ENCODE data around the gene NFKB2.

Gene NFKB2

GRCh38 chr10:102367441-102367840 lies 28.1 kb upstream of the NFKB2 start:
- no peak overlapping the region for H3K4me3 ChIP-seq (ENCODE audit: low read depth, low read length)
- TF ChIP-seq, protein P1, sequence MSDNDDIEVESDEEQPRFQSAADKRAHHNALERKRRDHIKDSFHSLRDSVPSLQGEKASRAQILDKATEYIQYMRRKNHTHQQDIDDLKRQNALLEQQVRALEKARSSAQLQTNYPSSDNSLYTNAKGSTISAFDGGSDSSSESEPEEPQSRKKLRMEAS (IDR thresholded peaks at IDR 0.05; ENCODE audit: low read depth, low read length): no peak
- TF ChIP-seq POLR2A (IDR thresholded peaks at IDR 0.05; ENCODE audit: extremely low read depth, insufficient read length) (no peak), MYC (IDR thresholded peaks at IDR 0.05; ENCODE audit: low read depth, low read length) (no peak)
- TF ChIP-seq, protein P2, sequence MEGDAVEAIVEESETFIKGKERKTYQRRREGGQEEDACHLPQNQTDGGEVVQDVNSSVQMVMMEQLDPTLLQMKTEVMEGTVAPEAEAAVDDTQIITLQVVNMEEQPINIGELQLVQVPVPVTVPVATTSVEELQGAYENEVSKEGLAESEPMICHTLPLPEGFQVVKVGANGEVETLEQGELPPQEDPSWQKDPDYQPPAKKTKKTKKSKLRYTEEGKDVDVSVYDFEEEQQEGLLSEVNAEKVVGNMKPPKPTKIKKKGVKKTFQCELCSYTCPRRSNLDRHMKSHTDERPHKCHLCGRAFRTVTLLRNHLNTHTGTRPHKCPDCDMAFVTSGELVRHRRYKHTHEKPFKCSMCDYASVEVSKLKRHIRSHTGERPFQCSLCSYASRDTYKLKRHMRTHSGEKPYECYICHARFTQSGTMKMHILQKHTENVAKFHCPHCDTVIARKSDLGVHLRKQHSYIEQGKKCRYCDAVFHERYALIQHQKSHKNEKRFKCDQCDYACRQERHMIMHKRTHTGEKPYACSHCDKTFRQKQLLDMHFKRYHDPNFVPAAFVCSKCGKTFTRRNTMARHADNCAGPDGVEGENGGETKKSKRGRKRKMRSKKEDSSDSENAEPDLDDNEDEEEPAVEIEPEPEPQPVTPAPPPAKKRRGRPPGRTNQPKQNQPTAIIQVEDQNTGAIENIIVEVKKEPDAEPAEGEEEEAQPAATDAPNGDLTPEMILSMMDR (IDR thresholded peaks at IDR 0.05; ENCODE audit: low read depth, low read length): no peak
- no peak for DNase-seq (ENCODE audit: low read depth)

DNA sequence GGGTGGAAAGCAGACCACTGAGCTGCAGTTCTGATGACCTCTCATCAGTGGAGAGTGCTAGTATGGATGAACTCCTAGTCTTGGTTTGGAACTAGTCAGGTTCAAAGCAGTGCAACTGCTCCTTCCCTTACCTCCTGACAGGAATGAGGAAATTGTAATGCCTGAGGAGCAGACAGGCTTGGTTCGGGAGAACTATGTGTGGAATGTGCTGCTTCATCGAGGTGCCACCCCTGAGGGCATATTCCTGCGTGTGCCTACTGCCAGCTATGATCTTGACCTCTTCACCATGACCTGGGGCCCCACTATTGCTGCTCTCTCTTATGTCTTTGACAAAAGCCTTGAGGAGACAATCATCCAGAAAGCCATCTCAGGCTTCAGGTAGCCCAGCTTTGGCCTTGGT lies 27.4 kb upstream of the NFKB2 start:
- no peak overlapping the region for H3K4me3 ChIP-seq (ENCODE audit: low read depth, low read length)
- TF ChIP-seq POLR2A (IDR thresholded peaks at IDR 0.05; ENCODE audit: extremely low read depth, insufficient read length) (no peak), MYC (IDR thresholded peaks at IDR 0.05; ENCODE audit: low read depth, low read length) (no peak)
- TF ChIP-seq, protein P2 (IDR thresholded peaks at IDR 0.05; ENCODE audit: low read depth, low read length): no peak
- TF ChIP-seq, protein P1 (IDR thresholded peaks at IDR 0.05; ENCODE audit: low read depth, low read length): no peak
- DNase-seq (ENCODE audit: low read depth): no peak

- TF ChIP-seq POLR2A (IDR thresholded peaks at IDR 0.05; ENCODE audit: extremely low read depth, insufficient read length): no peak
- TF ChIP-seq, protein P2 (IDR thresholded peaks at IDR 0.05; ENCODE audit: low read depth, low read length): no peak
- no peak for TF ChIP-seq MYC (IDR thresholded peaks at IDR 0.05; ENCODE audit: low read depth, low read length)
- TF ChIP-seq, protein P1 (IDR thresholded peaks at IDR 0.05; ENCODE audit: low read depth, low read length): no peak
- no peak overlapping the region for H3K4me3 ChIP-seq (ENCODE audit: low read depth, low read length)
- no peak for DNase-seq (ENCODE audit: low read depth)
Observed at GRCh38 chr10:102371295-102371694, 24.2 kb upstream of the NFKB2 start.

DNA sequence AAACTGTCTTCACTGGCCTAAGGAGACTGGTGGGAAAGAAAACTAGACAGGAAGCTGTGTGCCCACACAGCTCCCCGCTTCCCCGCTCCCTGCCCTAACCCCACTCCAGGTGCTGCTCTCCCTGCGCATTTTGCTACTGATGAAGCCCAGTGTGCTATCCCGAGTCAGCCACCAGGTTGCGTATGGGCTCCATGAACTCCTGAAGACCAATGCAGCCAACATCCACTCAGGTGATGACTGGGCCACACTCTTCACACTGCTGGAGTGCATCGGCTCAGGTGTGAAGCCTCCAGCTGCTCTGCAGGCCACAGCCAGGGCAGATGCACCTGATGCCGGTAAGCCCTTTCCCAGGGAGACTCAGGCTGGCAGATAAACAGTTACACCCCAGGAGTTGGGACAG lies 20.3 kb upstream of the NFKB2 start:
- TF ChIP-seq, protein P2 (IDR thresholded peaks at IDR 0.05; ENCODE audit: low read depth, low read length): peak; percentile 5
- TF ChIP-seq POLR2A (IDR thresholded peaks at IDR 0.05; ENCODE audit: extremely low read depth, insufficient read length) (no peak), MYC (IDR thresholded peaks at IDR 0.05; ENCODE audit: low read depth, low read length) (no peak)
- TF ChIP-seq, protein P1 (IDR thresholded peaks at IDR 0.05; ENCODE audit: low read depth, low read length): no peak
- no peak overlapping the region for H3K4me3 ChIP-seq (ENCODE audit: low read depth, low read length)
- no peak for DNase-seq (ENCODE audit: low read depth)

- DNase-seq (ENCODE audit: low read depth): no peak
- no peak overlapping the region for H3K4me3 ChIP-seq (ENCODE audit: low read depth, low read length)
Observed at GRCh38 chr10:102375867-102376266, 19.6 kb upstream of the NFKB2 start.

More at GRCh38 chr10:102375867-102376266, 19.6 kb upstream of the NFKB2 start:
- no peak for TF ChIP-seq POLR2A (IDR thresholded peaks at IDR 0.05; ENCODE audit: extremely low read depth, insufficient read length)
- TF ChIP-seq MYC (IDR thresholded peaks at IDR 0.05; ENCODE audit: low read depth, low read length): no peak
- TF ChIP-seq, protein P1 (IDR thresholded peaks at IDR 0.05; ENCODE audit: low read depth, low read length): no peak
- TF ChIP-seq, protein P2 (IDR thresholded peaks at IDR 0.05; ENCODE audit: low read depth, low read length): no peak

All from NB4 (cell line).